HL-60/S4 treated with phorbol 12-myristate 13-acetate at 8.2 ng/mL for 4 days and 3 days (cell line): ENCODE measurements around the gene BEST2.
"Not testable (repeated sequence)": the region's sequence is repeated elsewhere in the genome, so short reads cannot be mapped to it uniquely, and the experiment has no call there.

Experiments
- in situ Hi-C: fragments of 300-500 bp; cut with MboI; formaldehyde crosslinking; loops from 2 replicates; pipeline ENCODE4 v1.15.0; 2022; ENCODE audit warnings: low sequenced_read_pairs

The BEST2 gene

GRCh38 chr19:12751635-12752034, at the start of gene BEST2:
TSS of gene BEST2 (plus strand) at chr19:12751791. CDS start at chr19:12752593, 802 bp downstream.
- in situ Hi-C loops = no loop called here

- in situ Hi-C loops = no loop called here
Measured at GRCh38 chr19:12703046-12703445, 48.5 kb upstream of the BEST2 start.

GRCh38 chr19:12705169-12705568, 46.4 kb upstream of the BEST2 start:
- in situ Hi-C loops = no loop called here

- in situ Hi-C loops = no loop called here
Measured at GRCh38 chr19:12705654-12706331, 45.8 kb upstream of the BEST2 start.

- in situ Hi-C loops = no loop called here
Measured at GRCh38 chr19:12706332-12706718, 45.3 kb upstream of the BEST2 start.

GRCh38 chr19:12708641-12709040, 43.0 kb upstream of the BEST2 start:
- in situ Hi-C loops = no loop called here

- in situ Hi-C loops = no loop called here
Measured at GRCh38 chr19:12711187-12711586, 40.4 kb upstream of the BEST2 start.

- in situ Hi-C loops = not testable (repeated sequence)
Measured at GRCh38 chr19:12712077-12712476, 39.5 kb upstream of the BEST2 start.

- in situ Hi-C loops = not testable (repeated sequence)
Measured at GRCh38 chr19:12713304-12713703, 38.3 kb upstream of the BEST2 start.

GRCh38 chr19:12715102-12715501, 36.5 kb upstream of the BEST2 start:
- in situ Hi-C loops = no loop called here

GRCh38 chr19:12715929-12716328, 35.7 kb upstream of the BEST2 start:
- in situ Hi-C loops = no loop called here

GRCh38 chr19:12720296-12720695, 31.3 kb upstream of the BEST2 start:
- in situ Hi-C loops = no loop called here

GRCh38 chr19:12720851-12721655, 30.5 kb upstream of the BEST2 start:
- in situ Hi-C loops = no loop called here

GRCh38 chr19:12721656-12722565, 29.7 kb upstream of the BEST2 start:
- in situ Hi-C loops = no loop called here

- in situ Hi-C loops = no loop called here
Measured at GRCh38 chr19:12722566-12723380, 28.8 kb upstream of the BEST2 start.

- in situ Hi-C loops = no loop called here
Measured at GRCh38 chr19:12723381-12723640, 28.3 kb upstream of the BEST2 start.

- in situ Hi-C loops = no loop called here
Measured at GRCh38 chr19:12723641-12724426, 27.8 kb upstream of the BEST2 start, which contains the start of gene TNPO2. TSS of gene TNPO2 (minus strand) at chr19:12723932. CDS start at chr19:12720977, 2,955 bp downstream.

GRCh38 chr19:12725612-12726011, 26.0 kb upstream of the BEST2 start:
- in situ Hi-C loops = not testable (repeated sequence)

GRCh38 chr19:12726988-12727316, 24.6 kb upstream of the BEST2 start:
- in situ Hi-C loops = no loop called here
